CD8-positive, alpha-beta memory T cell (primary cell): ENCODE data around the gene FCN3. TPM values are rescaled to one million over a fixed set of nuclear protein-coding genes. Genes with fewer than 3 reads are reported as not detected.
"Not testable (repeated sequence)": the region's sequence is repeated elsewhere in the genome, so short reads cannot be mapped to it uniquely, and the experiment has no call there.

Experiments
- CTCF ChIA-PET: fragments of 350-600 bp; sonication (Branson Sonifier 250); formaldehyde crosslinking; loops from one replicate; lab custom pipeline; 2021; ENCODE audit warnings: antibody characterized with exemption; lab: Charles Lee
- POLR2A ChIA-PET: fragments of 350-600 bp; sonication (Branson Sonifier 250); formaldehyde crosslinking; loops from one replicate; lab custom pipeline; 2021; ENCODE audit warnings: antibody characterized with exemption; lab: Charles Lee
- DNase-seq, 5 donors: peaks; one replicate each; pipeline versions ENCODE4 v3.0.0 to v3.0.0-alpha.2; 2020 to 2022; ENCODE audit warnings: mixed read lengths in 1 of 5
- H3K27ac ChIP-seq: one replicate; pipeline ENCODE4 v1.7.0; 2013; ENCODE audit warnings: low read depth, mild to moderate bottlenecking, low read length, moderate library complexity
- H3K27me3 ChIP-seq: 2 replicates; pipeline ENCODE4 v1.7.0; 2013; ENCODE audit warnings: low read length, mild to moderate bottlenecking; ENCODE audit not compliant: insufficient read depth, poor library complexity, severe bottlenecking
- H3K36me3 ChIP-seq: 2 replicates; pipeline ENCODE4 v1.7.0; 2013; ENCODE audit warnings: mild to moderate bottlenecking, low read length, moderate library complexity; ENCODE audit not compliant: insufficient read depth
- H3K4me1 ChIP-seq: 2 replicates; pipeline ENCODE4 v1.7.0; 2013; ENCODE audit warnings: mild to moderate bottlenecking, low read length, moderate library complexity; ENCODE audit not compliant: insufficient read depth
- H3K4me3 ChIP-seq: 2 replicates; pipeline ENCODE4 v1.7.0; 2013; ENCODE audit warnings: mild to moderate bottlenecking, low read length
- H3K9me3 ChIP-seq: 2 replicates; pipeline ENCODE4 v1.7.0; 2013; ENCODE audit warnings: mild to moderate bottlenecking, low read length
- H3K27ac Mint-ChIP-seq, 8 donors: one replicate each; pipeline ENCODE4 v1.8.0; 2020 to 2021; ENCODE audit warnings: mixed read lengths in 8 of 8, mild to moderate bottlenecking in 6 of 8, inconsistent platforms in 3 of 8, moderate library complexity in 3 of 8
- H3K27me3 Mint-ChIP-seq, 2 donors: one replicate each; pipeline ENCODE4 v1.8.0; 2020 to 2021; ENCODE audit warnings: mixed read lengths in 2 of 2, mild to moderate bottlenecking in 1 of 2, moderate library complexity in 1 of 2
- H3K36me3 Mint-ChIP-seq, 3 donors: one replicate each; pipeline ENCODE4 v1.8.0; 2020 to 2021; ENCODE audit warnings: mixed read lengths in 3 of 3, inconsistent platforms in 1 of 3, mild to moderate bottlenecking in 1 of 3
- H3K4me1 Mint-ChIP-seq, 3 donors: one replicate each; pipeline ENCODE4 v1.8.0; 2020 to 2021; ENCODE audit warnings: mixed read lengths in 3 of 3, inconsistent platforms in 1 of 3, mild to moderate bottlenecking in 1 of 3
- H3K4me3 Mint-ChIP-seq, 7 donors: one replicate each; pipeline ENCODE4 v1.8.0; 2020 to 2021; ENCODE audit warnings: mixed read lengths in 7 of 7, mild to moderate bottlenecking in 6 of 7, moderate library complexity in 4 of 7, inconsistent platforms in 2 of 7
- H3K9me3 Mint-ChIP-seq, 5 donors: one replicate each; pipeline ENCODE4 v1.8.0; 2020 to 2022; ENCODE audit warnings: mixed read lengths in 5 of 5, mild to moderate bottlenecking in 3 of 5, moderate library complexity in 2 of 5, inconsistent platforms in 1 of 5
- polyA plus RNA-seq: library from polyadenylated mRNA; unstranded; fragments of 300-500 nt; fragmentation: Illumina TruSeq; gene quantifications from one replicate; pipeline ENCODE4 v1.2.3, GENCODE V29; 2021
- total RNA-seq, 2 experiments: library from RNA; stranded (reverse); gene quantifications; one replicate each; pipeline ENCODE4 v1.2.3, GENCODE V29; 2021

FCN3 gene
- total and polyA plus RNA-seq, 3 experiments from 2014 or later = not detected

DNA sequence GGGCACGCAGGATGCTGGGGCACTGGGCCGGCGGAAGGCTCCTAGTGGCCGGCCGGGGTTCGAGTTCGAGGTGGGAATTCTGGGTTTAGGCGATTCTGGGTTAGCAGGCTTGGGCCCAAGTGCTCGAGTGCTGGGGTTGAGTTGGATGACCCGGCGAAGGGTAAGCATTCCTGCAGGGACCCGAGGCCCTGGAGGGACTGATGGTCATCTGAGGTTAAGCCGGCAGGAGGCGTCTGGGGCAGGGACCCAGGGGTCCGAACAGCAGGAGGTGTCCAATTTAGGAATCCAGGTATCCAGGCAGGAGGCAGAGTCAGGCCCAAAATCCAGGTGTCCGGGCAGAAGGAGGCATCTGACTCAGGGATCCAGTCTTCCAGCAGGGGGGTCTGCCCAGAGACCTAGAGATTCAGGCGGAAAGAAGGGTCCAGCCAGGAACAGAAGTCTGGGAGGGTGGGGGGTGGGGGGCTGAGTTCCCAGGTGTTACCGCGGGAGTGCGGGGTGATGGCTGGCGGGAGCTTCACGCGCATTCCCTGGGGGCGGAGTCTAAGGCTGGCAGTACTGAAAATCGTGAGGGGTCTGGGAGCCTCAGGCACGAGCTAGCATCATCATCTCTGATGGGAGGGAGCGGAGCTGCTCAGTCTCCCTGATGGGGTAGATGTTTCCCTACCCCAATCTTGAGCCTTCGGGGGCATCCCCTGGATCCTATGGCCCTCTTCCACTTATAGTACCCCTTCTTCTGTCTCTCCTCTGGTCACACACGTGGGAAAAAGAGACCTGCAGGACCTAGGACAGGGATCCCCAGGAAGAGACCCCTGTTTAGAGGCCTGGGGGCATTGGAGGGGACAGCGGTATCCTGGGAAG is 18.4 kb upstream of the FCN3 start:
- no peak for DNase-seq
- H3K27me3 ChIP-seq = no peaks in the 10 kb centered on the region
- H3K36me3 ChIP-seq = no peaks in the 10 kb centered on the region
- H3K27ac ChIP-seq = peak overlapping the region; percentile 43
- H3K27me3 Mint-ChIP-seq = peaks cover 1 to 12% of the 10 kb centered on the region in 2 donors
- H3K9me3 Mint-ChIP-seq = no peaks in the 10 kb centered on the region
- H3K9me3 ChIP-seq = no peaks in the 10 kb centered on the region
- H3K27ac Mint-ChIP-seq = peak overlapping the region in 4 of 8 donors; percentile 0 to 63 (median 28)
- H3K4me1 ChIP-seq = peaks cover 17% of the 10 kb centered on the region
- H3K4me1 Mint-ChIP-seq = peaks cover 15 to 22% (median 21%) of the 10 kb centered on the region in 3 donors
- H3K36me3 Mint-ChIP-seq = no peaks in the 10 kb centered on the region
- CTCF ChIA-PET = interaction anchor here (1.5 to 13.6 kb wide), 2 partner anchors 35 to 93 kb away, joined by 3 to 283 read pairs; no protein-coding TSS in a partner anchor
- peak overlapping the region in 6 of 7 donors; percentile 41 to 86 (median 62) for H3K4me3 Mint-ChIP-seq
- POLR2A ChIA-PET = no interaction called here
- H3K4me3 ChIP-seq = peak overlapping the region; percentile 69

DNA sequence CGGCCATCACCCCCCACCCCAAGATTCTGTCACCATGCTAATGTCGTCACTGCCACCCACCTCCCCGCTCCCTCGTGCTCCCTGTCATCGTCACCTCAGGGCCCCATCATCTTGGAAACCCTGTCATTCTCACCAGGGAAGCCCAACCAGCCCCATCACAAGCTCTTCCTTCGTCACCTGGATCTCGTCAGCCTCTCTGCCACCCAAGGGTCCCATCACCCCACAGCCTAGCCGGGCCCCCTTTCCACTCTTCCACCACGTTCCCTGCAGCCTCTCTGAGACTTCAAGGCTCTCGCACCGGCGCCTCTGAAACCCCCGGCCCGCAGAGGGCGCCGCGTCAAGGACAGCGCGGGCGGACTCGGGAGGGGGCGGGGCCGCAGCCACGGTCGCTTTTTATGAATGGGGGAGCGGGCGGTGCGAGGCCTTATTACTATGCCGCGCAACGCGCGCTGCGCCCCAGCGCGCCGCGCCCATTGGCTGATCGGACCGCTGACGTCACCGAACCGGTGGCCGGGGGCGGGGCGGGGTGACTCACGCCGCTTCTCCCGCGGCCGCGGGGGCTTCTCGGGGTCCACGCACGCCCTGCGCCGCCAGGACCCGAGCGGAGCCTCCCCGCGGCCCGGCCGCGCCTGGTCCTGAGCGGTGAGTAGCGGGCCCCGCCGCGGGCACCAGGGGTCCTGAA is 17.6 kb upstream of the FCN3 start, which contains the start of gene GPR3:
Gene GPR3 (plus strand): TSS at position 527 of the 682 bp plus-strand sequence. CDS start 1,177 bp downstream, outside the sequence.
- Mint-ChIP-seq H3K27me3 (peaks cover 1 to 12% of the 10 kb centered on the region in 2 donors), H3K36me3 (no peaks in the 10 kb centered on the region), H3K9me3 (no peaks in the 10 kb centered on the region), H3K27ac (peak within 1 kb of the TSS in 7 of 8 donors; percentile 0 to 95 (median 93)), H3K4me1 (peaks cover 15 to 22% (median 21%) of the 10 kb centered on the region in 3 donors), H3K4me3 (peak within 1 kb of the TSS; percentile 30 to 88 (median 86))
- Histone ChIP-seq H3K27me3 (no peaks in the 10 kb centered on the region), H3K36me3 (no peaks in the 10 kb centered on the region), H3K4me1 (peaks cover 17% of the 10 kb centered on the region), H3K4me3 (peak within 1 kb of the TSS; percentile 69), H3K9me3 (no peaks in the 10 kb centered on the region), H3K27ac (peak within 1 kb of the TSS; percentile 43)
- ChIA-PET CTCF (interaction anchor here (0.7 to 10.2 kb wide), 5 partner anchors 10 to 401 kb away, joined by 3 to 205 read pairs (median 21); partner anchors contain the start of gene CD164L2), POLR2A (interaction anchor here (1.3 kb wide), 1 partner anchor 70 kb away, joined by 4 read pairs; no protein-coding TSS in a partner anchor)
- peak; percentile 87 to 94 (median 92) for DNase-seq

DNA sequence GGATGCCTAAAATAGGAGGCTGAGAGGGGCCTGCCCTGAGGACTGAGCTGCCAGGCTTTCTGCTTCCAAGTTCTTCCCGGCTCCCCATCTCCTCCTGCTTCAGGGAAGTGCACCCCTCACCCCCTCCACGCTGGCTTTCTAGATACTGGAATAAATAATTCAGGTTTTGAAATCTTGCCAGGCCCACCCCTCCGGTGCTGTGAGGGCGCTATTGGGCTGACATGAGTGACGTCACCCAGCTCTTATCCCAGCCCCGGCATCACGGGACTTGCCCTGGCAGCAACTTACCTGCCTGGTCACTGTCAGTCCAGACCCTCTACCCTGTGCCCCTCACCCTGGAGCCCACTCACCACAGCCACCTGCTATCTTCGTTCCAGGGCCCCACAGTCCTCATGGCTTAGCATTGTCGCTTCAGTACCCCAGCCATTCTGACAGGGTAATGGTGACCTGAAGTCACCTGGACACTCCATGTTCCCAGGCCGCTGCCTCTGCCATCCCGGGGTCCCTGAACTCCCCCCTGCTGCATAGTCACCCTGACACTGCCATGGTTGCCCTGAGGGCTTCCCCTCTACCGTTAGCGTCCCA is 17.0 kb upstream of the FCN3 start:
- peaks cover 17% of the 10 kb centered on the region for H3K4me1 ChIP-seq
- CTCF ChIA-PET = interaction anchor here (0.7 to 10.2 kb wide), 7 partner anchors 9 to 400 kb away, joined by 3 to 205 read pairs (median 5); partner anchors contain the start of gene CD164L2
- no peaks in the 10 kb centered on the region for H3K36me3 ChIP-seq
- H3K4me3 ChIP-seq = peak overlapping the region; percentile 59
- Mint-ChIP-seq H3K9me3 (no peaks in the 10 kb centered on the region), H3K4me1 (peaks cover 15 to 22% (median 21%) of the 10 kb centered on the region in 3 donors), H3K27me3 (peaks cover 1 to 12% of the 10 kb centered on the region in 2 donors), H3K27ac (peak overlapping the region in 7 of 8 donors; percentile 0 to 95 (median 93)), H3K36me3 (no peaks in the 10 kb centered on the region), H3K4me3 (peak overlapping the region; percentile 30 to 88 (median 84))
- DNase-seq = peak in 2 of 5 donors; percentile 14 to 59
- POLR2A ChIA-PET = interaction anchor here (1.3 kb wide), 1 partner anchor 69 kb away, joined by 4 read pairs; no protein-coding TSS in a partner anchor
- H3K27me3 ChIP-seq = no peaks in the 10 kb centered on the region
- H3K27ac ChIP-seq = no peak overlapping the region
- H3K9me3 ChIP-seq = no peaks in the 10 kb centered on the region

DNA sequence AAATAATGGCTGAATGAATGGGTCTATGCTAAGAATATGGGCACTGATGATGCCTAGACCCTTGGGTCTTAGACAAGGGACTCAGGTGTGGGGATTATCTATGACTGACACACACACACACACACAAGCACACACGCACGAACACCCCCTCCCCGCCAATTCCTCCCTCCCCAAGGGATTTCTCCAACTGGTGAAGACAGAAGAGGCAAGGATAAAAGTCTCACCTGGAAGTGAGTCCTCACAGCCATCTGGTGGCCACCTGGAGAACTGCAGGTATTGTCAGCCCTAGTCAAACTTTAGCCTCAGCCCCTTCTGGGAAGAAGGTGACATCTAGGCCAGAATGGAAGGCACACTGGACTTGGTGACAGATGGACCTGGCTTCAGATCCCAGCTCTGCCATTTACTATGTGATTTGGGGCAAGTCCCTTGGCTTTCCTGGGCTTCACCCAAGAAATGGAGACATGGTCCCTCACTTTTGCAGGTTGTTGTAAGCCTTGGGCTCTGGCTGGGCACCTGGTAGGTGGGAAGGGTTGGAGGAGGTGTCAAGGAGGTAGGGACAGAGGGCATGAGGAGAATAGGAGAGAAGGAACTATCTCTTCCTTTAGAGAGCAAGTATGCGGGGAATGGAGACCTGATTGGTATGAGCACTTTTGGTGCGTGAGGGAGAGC is 13.8 kb upstream of the FCN3 start:
- no peaks in the 10 kb centered on the region for H3K9me3 Mint-ChIP-seq
- Histone ChIP-seq H3K4me1 (peaks cover 8% of the 10 kb centered on the region), H3K4me3 (no peak overlapping the region), H3K9me3 (no peaks in the 10 kb centered on the region), H3K27me3 (no peaks in the 10 kb centered on the region), H3K27ac (no peak overlapping the region), H3K36me3 (no peaks in the 10 kb centered on the region)
- peaks cover 9 to 13% (median 11%) of the 10 kb centered on the region in 3 donors for H3K4me1 Mint-ChIP-seq
- H3K27me3 Mint-ChIP-seq = peaks cover 3 to 16% of the 10 kb centered on the region in 2 donors
- peak overlapping the region in 1 of 8 donors; percentile 75 for H3K27ac Mint-ChIP-seq
- peak; percentile 58 to 82 (median 64) for DNase-seq
- no peaks in the 10 kb centered on the region for H3K36me3 Mint-ChIP-seq
- CTCF ChIA-PET = interaction anchor here (0.6 to 10.2 kb wide), 16 partner anchors 8 to 232 kb away, joined by 3 to 205 read pairs (median 5); no protein-coding TSS in a partner anchor
- POLR2A ChIA-PET = interaction anchor here (0.7 to 1.3 kb wide), 2 partner anchors 22 to 105 kb away, joined by 4 read pairs; no protein-coding TSS in a partner anchor
- H3K4me3 Mint-ChIP-seq = no peak overlapping the region

GRCh38 chr1:27384797-27385196 is 10.2 kb upstream of the FCN3 start:
- not testable (repeated sequence) for H3K4me1 Mint-ChIP-seq, H3K9me3 ChIP-seq, H3K4me3 ChIP-seq, H3K27ac Mint-ChIP-seq, H3K27ac ChIP-seq, H3K4me3 Mint-ChIP-seq, H3K9me3 Mint-ChIP-seq, H3K4me1 ChIP-seq, H3K36me3 Mint-ChIP-seq, H3K36me3 ChIP-seq, H3K27me3 ChIP-seq, DNase-seq
- ChIA-PET CTCF (interaction anchor here (1.3 to 10.2 kb wide), 3 partner anchors 11 to 86 kb away, joined by 3 to 205 read pairs (median 16); no protein-coding TSS in a partner anchor), POLR2A (interaction anchor here (0.5 kb wide), 1 partner anchor 278 kb away, joined by 3 read pairs; no protein-coding TSS in a partner anchor)
- peaks cover 2 to 12% of the 10 kb centered on the region in 2 donors for H3K27me3 Mint-ChIP-seq

DNA sequence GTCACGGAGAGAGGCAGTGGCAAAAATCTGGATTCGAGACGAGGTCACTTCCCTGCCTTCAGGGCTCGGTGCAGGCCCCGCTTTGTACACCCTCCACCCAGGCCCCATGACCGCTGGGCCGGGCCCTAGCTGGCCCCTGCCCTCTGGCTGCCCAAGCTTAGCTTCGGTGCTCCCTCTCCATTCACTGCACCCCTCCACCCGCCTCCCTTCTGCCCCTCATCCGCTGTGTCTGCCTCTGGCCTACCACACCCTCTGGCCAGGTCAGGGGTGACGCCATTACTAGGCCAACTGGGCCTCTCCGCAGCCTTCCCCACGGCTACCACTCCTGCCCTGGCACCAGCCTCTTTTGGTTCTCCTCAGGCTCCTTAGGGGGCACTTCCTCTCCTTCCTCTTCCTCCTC is 9.0 kb upstream of the FCN3 start:
- H3K4me1 ChIP-seq = no peaks in the 10 kb centered on the region
- no peaks in the 10 kb centered on the region for H3K9me3 Mint-ChIP-seq

More for the DNA sequence above, 9.0 kb upstream of the FCN3 start:
- CTCF ChIA-PET = interaction anchor here (1.3 to 10.2 kb wide), 4 partner anchors 12 to 85 kb away, joined by 3 to 205 read pairs (median 18); no protein-coding TSS in a partner anchor
- Histone ChIP-seq H3K4me3 (no peak overlapping the region), H3K36me3 (no peaks in the 10 kb centered on the region), H3K27me3 (no peaks in the 10 kb centered on the region), H3K9me3 (no peaks in the 10 kb centered on the region), H3K27ac (no peak overlapping the region)
- no peak overlapping the region for H3K4me3 Mint-ChIP-seq
- no peak overlapping the region for H3K27ac Mint-ChIP-seq
- POLR2A ChIA-PET = no interaction called here
- peaks cover 0 to 2% (median 2%) of the 10 kb centered on the region in 3 donors for H3K4me1 Mint-ChIP-seq
- H3K36me3 Mint-ChIP-seq = no peaks in the 10 kb centered on the region
- DNase-seq = no peak
- peaks cover 2 to 11% of the 10 kb centered on the region in 2 donors for H3K27me3 Mint-ChIP-seq
